HEK293 (cell line): ENCODE measurements around the gene PLEKHA1.

Experiments used
- CTCF ChIA-PET: fragments of 350-600 bp; formaldehyde crosslinking; extraction: SDS; loops from one replicate; lab custom pipeline; 2021; ENCODE audit warnings: antibody characterized with exemption; lab: Yijun Ruan, JAX
- POLR2A ChIA-PET: fragments of 300-600 bp; formaldehyde crosslinking; extraction: SDS; loops from one replicate; lab custom pipeline; 2020; ENCODE audit warnings: antibody characterized with exemption, inconsistent platforms; lab: Yijun Ruan, JAX
- H3K27ac ChIP-seq: fragments of 200-500 bp; sonication (Bioruptor generic); 2 replicates; pipeline ENCODE4 v1.5.1; 2014; ENCODE audit warnings: low read depth, low read length, control low read depth, inconsistent platforms; ENCODE audit errors: extremely low read depth
- H3K36me3 ChIP-seq, 2 experiments: fragments of 200-500 bp in 1 of 2; sonication (Bioruptor generic) in 1 of 2; 1 replicate in 1 of 2; 2 replicates in 1 of 2; pipeline ENCODE4 v1.5.1; 2014 to 2017; ENCODE audit warnings: inconsistent platforms in 2 of 2, low read length in 2 of 2; ENCODE audit not compliant: control insufficient read depth in 2 of 2, insufficient read depth in 1 of 2
- H3K4me1 ChIP-seq: fragments of 200-500 bp; sonication (Bioruptor generic); 2 replicates; pipeline ENCODE4 v1.5.1; 2014; ENCODE audit warnings: mild to moderate bottlenecking, low read length, inconsistent platforms; ENCODE audit not compliant: control insufficient read depth, insufficient read depth
- H3K4me3 ChIP-seq: 2 replicates; pipeline ENCODE4 v1.5.1; 2011; ENCODE audit warnings: low read depth, mild to moderate bottlenecking, control low read depth, low read length, moderate library complexity
- H3K9me3 ChIP-seq: fragments of 200-500 bp; sonication (Bioruptor generic); 2 replicates; pipeline ENCODE4 v1.5.1; 2014; ENCODE audit warnings: low read depth, low read length, inconsistent platforms; ENCODE audit not compliant: control insufficient read depth, insufficient read depth
- BCL11B ChIP-seq: fragments of 450-650 bp; formaldehyde crosslinking; IDR thresholded peaks from 2 replicates; pipeline ENCODE4 v1.5.1; 2016; ENCODE audit warnings: low read depth, missing biosample characterization, missing genetic modification characterization
- IKZF3 ChIP-seq: fragments of 450-650 bp; IDR thresholded peaks from 2 replicates; pipeline ENCODE4 v1.5.0; 2018; ENCODE audit warnings: missing biosample characterization, mild to moderate bottlenecking, missing genetic modification characterization, moderate library complexity
- PRDM1 ChIP-seq: fragments of 450-650 bp; formaldehyde crosslinking; IDR thresholded peaks from 2 replicates; pipeline ENCODE4; 2016; ENCODE audit warnings: missing biosample characterization, missing genetic modification characterization
- PRDM6 ChIP-seq: fragments of 450-650 bp; formaldehyde crosslinking; IDR thresholded peaks from 2 replicates; pipeline ENCODE4 v1.5.1; 2017; ENCODE audit warnings: missing biosample characterization, missing genetic modification characterization
- RBAK ChIP-seq: fragments of 450-650 bp; formaldehyde crosslinking; IDR thresholded peaks from 2 replicates; pipeline ENCODE4 v1.5.1; 2016; ENCODE audit warnings: missing biosample characterization, missing genetic modification characterization
- TCF7L2 ChIP-seq: IDR thresholded peaks from 2 replicates; pipeline ENCODE4 v1.6.1; 2011; ENCODE audit warnings: low read depth, mild to moderate bottlenecking, inconsistent platforms, low read length, moderate library complexity, borderline replicate concordance
- ZBTB10 ChIP-seq: fragments of 450-650 bp; formaldehyde crosslinking; IDR thresholded peaks from 2 replicates; pipeline ENCODE4 v1.5.1; 2016; ENCODE audit warnings: missing biosample characterization, missing genetic modification characterization
- ZBTB49 ChIP-seq: fragments of 450-650 bp; formaldehyde crosslinking; IDR thresholded peaks from 2 replicates; pipeline ENCODE4 v1.5.1; 2016; ENCODE audit warnings: missing biosample characterization, missing genetic modification characterization, low read depth
- ZFP41 ChIP-seq: fragments of 450-650 bp; formaldehyde crosslinking; IDR thresholded peaks from 2 replicates; pipeline ENCODE4 v1.5.1; 2016; ENCODE audit warnings: missing biosample characterization, missing genetic modification characterization, borderline replicate concordance
- ZNF24 ChIP-seq: fragments of 450-650 bp; formaldehyde crosslinking; IDR thresholded peaks from 2 replicates; pipeline ENCODE4 v1.5.1; 2016; ENCODE audit warnings: missing biosample characterization, missing genetic modification characterization
- ZNF391 ChIP-seq: fragments of 450-650 bp; formaldehyde crosslinking; IDR thresholded peaks from 2 replicates; pipeline ENCODE4 v1.5.1; 2016; ENCODE audit warnings: low read depth, missing biosample characterization, missing genetic modification characterization, borderline replicate concordance
- ZNF394 ChIP-seq: fragments of 450-650 bp; formaldehyde crosslinking; IDR thresholded peaks from 2 replicates; pipeline ENCODE4 v1.5.1; 2016; ENCODE audit warnings: missing biosample characterization, missing genetic modification characterization, mild to moderate bottlenecking, moderate library complexity, borderline replicate concordance
- ZNF488 ChIP-seq: fragments of 450-650 bp; formaldehyde crosslinking; IDR thresholded peaks from 2 replicates; pipeline ENCODE4 v1.5.1; 2016; ENCODE audit warnings: missing biosample characterization, missing genetic modification characterization
- ZNF514 ChIP-seq: fragments of 450-650 bp; formaldehyde crosslinking; IDR thresholded peaks from 2 replicates; pipeline ENCODE4 v1.5.1; 2016; ENCODE audit warnings: missing biosample characterization, missing genetic modification characterization
- ZNF629 ChIP-seq: fragments of 450-650 bp; formaldehyde crosslinking; IDR thresholded peaks from 2 replicates; pipeline ENCODE4 v1.5.1; 2017; ENCODE audit warnings: missing biosample characterization, missing genetic modification characterization
- ZNF654 ChIP-seq: fragments of 450-650 bp; formaldehyde crosslinking; IDR thresholded peaks from 2 replicates; pipeline ENCODE4 v1.5.1; 2016; ENCODE audit warnings: low read depth, missing biosample characterization, missing genetic modification characterization
- ZNF707 ChIP-seq: fragments of 450-650 bp; formaldehyde crosslinking; IDR thresholded peaks from 2 replicates; pipeline ENCODE4 v1.5.1; 2016; ENCODE audit warnings: missing biosample characterization, missing genetic modification characterization
- ZNF776 ChIP-seq: fragments of 450-650 bp; formaldehyde crosslinking; IDR thresholded peaks from 2 replicates; pipeline ENCODE4 v1.5.0; 2017; ENCODE audit warnings: missing biosample characterization, missing genetic modification characterization, borderline replicate concordance
- ZSCAN16 ChIP-seq: fragments of 450-650 bp; formaldehyde crosslinking; IDR thresholded peaks from 2 replicates; pipeline ENCODE4 v1.5.1; 2016; ENCODE audit warnings: missing biosample characterization, missing genetic modification characterization
- TF ChIP-seq, protein P1 (sequence below): fragments of 450-650 bp; formaldehyde crosslinking; IDR thresholded peaks from 2 replicates; pipeline ENCODE4 v1.5.1; 2017; ENCODE audit warnings: missing biosample characterization, missing genetic modification characterization

PLEKHA1 gene

GRCh38 chr10:122457934-122458333 is 83.4 kb downstream of the PLEKHA1 start:
- no peak overlapping the region for H3K4me3 ChIP-seq
- no peak for TF ChIP-seq ZNF654
- no peak for TF ChIP-seq ZNF707 (tag by site-specific recombination)
- TF ChIP-seq ZNF629 (tag by site-specific recombination): no peak
- no peak for TF ChIP-seq ZBTB10
- TF ChIP-seq PRDM6: no peak
- no peak for TF ChIP-seq ZNF776 (tag by site-specific recombination)
- no peak for TF ChIP-seq IKZF3 (tag by site-specific recombination)
- no peak for TF ChIP-seq BCL11B
- TF ChIP-seq TCF7L2: no peak
- no peak overlapping the region for H3K27ac ChIP-seq
- peaks cover 2% of the 10 kb centered on the region; the same call in 1 of the 2 replicates for H3K4me1 ChIP-seq
- ChIA-PET CTCF (interaction anchor here (0.7 to 1.4 kb wide), 4 partner anchors 22 to 404 kb away, joined by 3 to 7 read pairs (median 3); no protein-coding TSS in a partner anchor), POLR2A (no interaction called here)
- H3K36me3 ChIP-seq: no peaks in the 10 kb centered on the region
- no peaks in the 10 kb centered on the region for H3K9me3 ChIP-seq

- Histone ChIP-seq H3K4me1 (peaks cover 2% of the 10 kb centered on the region; the same call in 1 of the 2 replicates), H3K36me3 (no peaks in the 10 kb centered on the region), H3K27ac (no peak overlapping the region), H3K9me3 (no peaks in the 10 kb centered on the region), H3K4me3 (no peak overlapping the region)
- CTCF ChIA-PET: interaction anchor here (0.7 to 1.4 kb wide), 3 partner anchors 23 to 723 kb away, joined by 3 read pairs; no protein-coding TSS in a partner anchor
- POLR2A ChIA-PET: no interaction called here
- no peak for TF ChIP-seq ZNF514 (tag by site-specific recombination)
- TF ChIP-seq ZSCAN16 (tag by site-specific recombination): no peak
- no peak for TF ChIP-seq PRDM1 (tag by site-specific recombination)
- TF ChIP-seq ZNF488 (tag by site-specific recombination): no peak
- no peak for TF ChIP-seq ZBTB49
- TF ChIP-seq ZFP41 (tag by site-specific recombination): no peak
- no peak for TF ChIP-seq ZNF24
- no peak for TF ChIP-seq RBAK (tag by site-specific recombination)
- TF ChIP-seq, protein P1, sequence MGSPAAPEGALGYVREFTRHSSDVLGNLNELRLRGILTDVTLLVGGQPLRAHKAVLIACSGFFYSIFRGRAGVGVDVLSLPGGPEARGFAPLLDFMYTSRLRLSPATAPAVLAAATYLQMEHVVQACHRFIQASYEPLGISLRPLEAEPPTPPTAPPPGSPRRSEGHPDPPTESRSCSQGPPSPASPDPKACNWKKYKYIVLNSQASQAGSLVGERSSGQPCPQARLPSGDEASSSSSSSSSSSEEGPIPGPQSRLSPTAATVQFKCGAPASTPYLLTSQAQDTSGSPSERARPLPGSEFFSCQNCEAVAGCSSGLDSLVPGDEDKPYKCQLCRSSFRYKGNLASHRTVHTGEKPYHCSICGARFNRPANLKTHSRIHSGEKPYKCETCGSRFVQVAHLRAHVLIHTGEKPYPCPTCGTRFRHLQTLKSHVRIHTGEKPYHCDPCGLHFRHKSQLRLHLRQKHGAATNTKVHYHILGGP (tag by site-specific recombination): no peak
- TF ChIP-seq ZNF391 (tag by site-specific recombination): no peak
- no peak for TF ChIP-seq ZNF394 (tag by site-specific recombination)
Measured at GRCh38 chr10:122458693-122459092, 84.2 kb downstream of the PLEKHA1 start.
